NCI-H2196 (cell line): ENCODE measurements around the gene NRXN2.
"Not testable (repeated sequence)": the region's sequence is repeated elsewhere in the genome, so short reads cannot be mapped to it uniquely, and the experiment has no call there.

Experiments
- DNase-seq: peaks from one replicate; lab custom pipeline; 2025; ENCODE audit not compliant: unreplicated experiment; lab: John Stamatoyannopoulos, UW

The NRXN2 gene

GRCh38 chr11:64569300-64569970, 153.6 kb downstream of the NRXN2 start:
- no peak for DNase-seq

GRCh38 chr11:64568584-64569140, 154.3 kb downstream of the NRXN2 start:
- DNase-seq: no peak

- DNase-seq: no peak
These were observed 154.9 kb downstream of the NRXN2 start for GRCh38 chr11:64568041-64568571.

- DNase-seq: no peak
These were observed 155.8 kb downstream of the NRXN2 start for GRCh38 chr11:64566915-64567891.

- peak; percentile 73 for DNase-seq
These were observed 156.7 kb downstream of the NRXN2 start for GRCh38 chr11:64566042-64566914.

- DNase-seq: no peak
These were observed 157.8 kb downstream of the NRXN2 start for GRCh38 chr11:64564947-64565889.

GRCh38 chr11:64564419-64564818, 158.6 kb downstream of the NRXN2 start:
- no peak for DNase-seq

GRCh38 chr11:64563966-64564365, 159.0 kb downstream of the NRXN2 start:
- no peak for DNase-seq

GRCh38 chr11:64562723-64563351, 160.2 kb downstream of the NRXN2 start:
- no peak for DNase-seq

- DNase-seq: no peak
These were observed 160.8 kb downstream of the NRXN2 start for GRCh38 chr11:64561984-64562722.

- not testable (repeated sequence) for DNase-seq
These were observed 161.6 kb downstream of the NRXN2 start for GRCh38 chr11:64561429-64561828.

GRCh38 chr11:64560941-64561340, 162.1 kb downstream of the NRXN2 start:
- no peak for DNase-seq

- no peak for DNase-seq
These were observed 162.7 kb downstream of the NRXN2 start for GRCh38 chr11:64560139-64560771.

GRCh38 chr11:64559351-64560138, 163.5 kb downstream of the NRXN2 start:
- DNase-seq: no peak

- no peak for DNase-seq
These were observed 164.1 kb downstream of the NRXN2 start for GRCh38 chr11:64558869-64559268.

- no peak for DNase-seq
These were observed 164.8 kb downstream of the NRXN2 start for GRCh38 chr11:64558065-64558745.
